WERI-Rb-1 (cell line): ENCODE measurements around the gene ADORA2A.

Experiments used
- DNase-seq: peaks from one replicate; pipeline ENCODE4 v3.0.0-alpha.2; 2020
- H3K27ac ChIP-seq: fragments of 250-450 bp; sonication (Bioruptor Pico); 2 replicates; pipeline ENCODE4 v1.5.1; 2020; ENCODE audit warnings: mild to moderate bottlenecking, moderate library complexity
- H3K27me3 ChIP-seq: fragments of 250-450 bp; sonication (Bioruptor Pico); 2 replicates; pipeline ENCODE4 v1.5.1; 2021; ENCODE audit warnings: mild to moderate bottlenecking, low read depth, moderate library complexity; ENCODE audit not compliant: insufficient read depth, severe bottlenecking
- H3K36me3 ChIP-seq: fragments of 250-450 bp; sonication (Bioruptor Pico); 2 replicates; pipeline ENCODE4 v1.5.1; 2020; ENCODE audit warnings: mild to moderate bottlenecking, moderate library complexity
- H3K4me3 ChIP-seq: 2 replicates; pipeline ENCODE4 v1.5.1; 2011; ENCODE audit warnings: low read depth, mild to moderate bottlenecking, control low read depth, low read length
- H3K9me3 ChIP-seq: fragments of 250-450 bp; sonication (Bioruptor Pico); 2 replicates; pipeline ENCODE4 v1.5.1; 2021; ENCODE audit warnings: mild to moderate bottlenecking, moderate library complexity; ENCODE audit not compliant: severe bottlenecking
- TF ChIP-seq, protein P1 (sequence below): IDR thresholded peaks from 2 replicates; pipeline ENCODE4 v1.5.1; 2011; ENCODE audit warnings: low read depth, mild to moderate bottlenecking, control low read depth, inconsistent platforms, low read length

Gene ADORA2A

DNA sequence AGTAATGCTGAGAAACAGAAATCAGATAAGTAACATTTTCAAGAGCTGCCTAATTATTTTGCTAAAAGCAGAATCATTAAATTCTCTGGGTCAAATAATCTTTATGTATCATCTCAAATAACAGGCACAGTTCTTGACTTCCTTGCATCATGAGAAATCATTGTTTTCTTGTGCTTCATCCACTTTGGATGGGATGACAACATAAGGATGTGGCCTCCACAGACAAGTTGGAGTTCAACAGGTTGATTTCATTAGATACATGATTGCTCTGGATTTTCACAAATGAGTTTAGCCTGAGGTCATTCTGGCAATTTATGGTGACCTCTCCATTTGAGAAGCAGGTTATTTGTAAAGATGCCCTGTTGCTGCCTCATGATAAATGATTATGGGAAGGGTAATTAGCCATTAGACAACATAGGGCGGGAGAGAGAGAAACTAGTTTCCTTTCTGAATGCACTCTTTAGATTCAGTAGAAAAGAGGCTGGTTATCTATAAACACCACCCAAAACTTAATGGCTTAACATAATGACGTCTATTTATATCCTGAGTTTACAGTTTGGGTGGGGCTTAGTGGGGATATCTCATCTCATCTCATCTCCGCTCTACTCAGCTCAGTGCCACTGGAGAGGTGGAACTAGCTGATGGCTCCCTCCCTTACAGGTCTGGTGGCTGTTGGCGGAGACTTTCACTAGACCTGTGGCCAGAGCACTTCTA is 35.0 kb upstream of the ADORA2A start:
- no peak for DNase-seq
- peaks cover 47% of the 10 kb centered on the region for H3K36me3 ChIP-seq
- H3K27me3 ChIP-seq, result no peaks in the 10 kb centered on the region
- H3K9me3 ChIP-seq, result no peaks in the 10 kb centered on the region
- H3K27ac ChIP-seq, result no peak overlapping the region
- no peak overlapping the region for H3K4me3 ChIP-seq
- TF ChIP-seq, protein P1, sequence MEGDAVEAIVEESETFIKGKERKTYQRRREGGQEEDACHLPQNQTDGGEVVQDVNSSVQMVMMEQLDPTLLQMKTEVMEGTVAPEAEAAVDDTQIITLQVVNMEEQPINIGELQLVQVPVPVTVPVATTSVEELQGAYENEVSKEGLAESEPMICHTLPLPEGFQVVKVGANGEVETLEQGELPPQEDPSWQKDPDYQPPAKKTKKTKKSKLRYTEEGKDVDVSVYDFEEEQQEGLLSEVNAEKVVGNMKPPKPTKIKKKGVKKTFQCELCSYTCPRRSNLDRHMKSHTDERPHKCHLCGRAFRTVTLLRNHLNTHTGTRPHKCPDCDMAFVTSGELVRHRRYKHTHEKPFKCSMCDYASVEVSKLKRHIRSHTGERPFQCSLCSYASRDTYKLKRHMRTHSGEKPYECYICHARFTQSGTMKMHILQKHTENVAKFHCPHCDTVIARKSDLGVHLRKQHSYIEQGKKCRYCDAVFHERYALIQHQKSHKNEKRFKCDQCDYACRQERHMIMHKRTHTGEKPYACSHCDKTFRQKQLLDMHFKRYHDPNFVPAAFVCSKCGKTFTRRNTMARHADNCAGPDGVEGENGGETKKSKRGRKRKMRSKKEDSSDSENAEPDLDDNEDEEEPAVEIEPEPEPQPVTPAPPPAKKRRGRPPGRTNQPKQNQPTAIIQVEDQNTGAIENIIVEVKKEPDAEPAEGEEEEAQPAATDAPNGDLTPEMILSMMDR, result no peak

DNA sequence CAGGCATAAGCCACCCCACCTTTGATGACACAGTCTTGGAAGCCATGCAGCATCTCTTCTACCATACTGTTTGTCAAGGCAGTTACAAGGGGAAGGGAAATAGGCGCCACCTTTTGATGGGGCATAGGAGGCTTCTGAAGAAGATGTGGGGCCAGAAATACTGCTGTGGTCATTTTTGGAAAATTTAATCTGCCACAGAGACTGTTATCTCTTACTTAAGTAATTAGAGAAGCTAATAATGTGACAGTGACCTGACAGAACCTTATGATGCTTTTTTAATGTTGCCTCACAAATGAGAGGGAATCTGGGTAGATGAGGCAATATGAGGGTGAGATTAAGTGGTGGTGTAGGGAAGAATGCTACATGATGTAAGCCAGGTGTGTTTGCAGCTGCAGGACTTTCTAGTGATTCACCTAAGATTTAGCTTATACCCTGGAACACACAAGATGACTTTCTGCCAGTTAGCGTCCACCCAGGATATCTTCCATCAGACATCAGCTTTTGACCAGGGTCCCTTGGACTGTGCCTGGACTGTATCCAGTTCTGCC is 34.3 kb upstream of the ADORA2A start:
- H3K36me3 ChIP-seq, result peaks cover 50% of the 10 kb centered on the region
- H3K9me3 ChIP-seq, result no peaks in the 10 kb centered on the region
- no peaks in the 10 kb centered on the region for H3K27me3 ChIP-seq
- no peak overlapping the region for H3K4me3 ChIP-seq
- no peak overlapping the region for H3K27ac ChIP-seq
- TF ChIP-seq, protein P1, result no peak
- no peak for DNase-seq

DNA sequence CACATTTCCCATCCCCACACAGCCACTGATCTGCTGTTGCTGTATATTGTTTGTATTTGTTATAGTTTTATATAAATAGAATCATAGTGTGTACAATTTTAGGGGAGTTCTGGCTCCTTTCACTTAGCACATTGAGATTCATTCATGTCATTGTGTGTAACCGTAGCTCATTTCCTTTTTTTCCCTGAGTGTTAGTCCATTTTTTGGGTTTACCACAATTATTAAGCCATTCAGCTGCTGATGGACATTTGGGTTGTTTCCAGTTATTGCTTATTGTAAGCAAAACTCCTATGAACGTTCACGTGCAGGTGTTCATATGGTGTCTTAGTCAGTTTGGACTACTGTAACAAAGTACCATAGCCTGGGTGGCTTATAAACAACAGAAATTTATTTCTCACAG is 33.6 kb upstream of the ADORA2A start:
- Histone ChIP-seq H3K36me3 (peaks cover 56% of the 10 kb centered on the region), H3K4me3 (no peak overlapping the region), H3K27me3 (no peaks in the 10 kb centered on the region), H3K9me3 (no peaks in the 10 kb centered on the region), H3K27ac (no peak overlapping the region)
- TF ChIP-seq, protein P1, result no peak
- DNase-seq, result no peak

DNA sequence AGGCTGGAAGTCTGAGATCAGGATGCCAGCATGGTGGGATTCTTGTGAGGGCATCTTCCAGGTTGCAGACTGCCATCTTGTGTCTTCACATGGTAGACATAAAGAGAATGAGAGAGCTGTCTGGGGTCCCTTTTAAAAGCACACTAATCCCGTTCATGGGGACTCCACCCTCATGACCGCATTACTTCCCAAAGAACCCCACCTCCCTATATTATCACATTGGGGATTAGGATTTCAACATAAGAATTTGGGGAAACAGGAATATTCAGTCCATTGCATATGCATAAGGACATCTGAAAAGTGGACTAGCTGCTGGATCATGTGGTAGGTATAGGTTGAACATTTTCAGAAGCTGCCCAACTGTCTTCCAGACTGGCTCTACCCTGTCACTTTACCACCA is 33.1 kb upstream of the ADORA2A start:
- Histone ChIP-seq H3K9me3 (no peaks in the 10 kb centered on the region), H3K36me3 (peaks cover 56% of the 10 kb centered on the region), H3K4me3 (no peak overlapping the region), H3K27ac (no peak overlapping the region), H3K27me3 (no peaks in the 10 kb centered on the region)
- TF ChIP-seq, protein P1, result no peak
- DNase-seq, result no peak

DNA sequence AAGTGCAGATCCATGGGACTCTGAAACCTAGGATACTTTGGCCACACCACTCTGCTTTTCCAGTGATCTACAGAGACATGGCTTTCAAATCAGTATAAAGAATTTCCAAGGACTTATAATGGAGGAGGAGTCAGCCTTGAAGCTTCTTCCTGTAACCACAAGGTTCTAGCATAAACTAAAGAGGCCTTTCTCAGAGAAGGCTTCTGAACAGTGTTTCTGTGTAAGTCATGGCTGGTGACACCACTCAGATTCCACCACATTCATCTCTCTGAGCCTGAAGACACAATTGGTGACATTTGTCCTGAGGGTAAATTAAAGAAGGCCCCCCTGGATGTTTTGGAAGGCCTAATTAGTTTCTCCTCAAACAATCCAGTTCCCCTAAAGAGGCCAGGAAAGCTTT is 29.0 kb upstream of the ADORA2A start:
- H3K27ac ChIP-seq, result no peak overlapping the region
- DNase-seq, result no peak
- peaks cover 61% of the 10 kb centered on the region for H3K36me3 ChIP-seq

More for the DNA sequence above, 29.0 kb upstream of the ADORA2A start:
- Histone ChIP-seq H3K9me3 (no peaks in the 10 kb centered on the region), H3K4me3 (no peak overlapping the region), H3K27me3 (no peaks in the 10 kb centered on the region)
- TF ChIP-seq, protein P1, result no peak
